GM21390 (cell line): ENCODE results near the gene TAPBP.
"Not testable (repeated sequence)": the region's sequence is repeated elsewhere in the genome, so short reads cannot be mapped to it uniquely, and the experiment has no call there.

Experiments used
- ATAC-seq: cut with Tn5 transposase; IDR thresholded peaks from one replicate; pipeline ENCODE4 v1.9.1; 2021; ENCODE audit not compliant: unreplicated experiment

TAPBP gene

GRCh38 chr6:33277663-33278391, 36.1 kb downstream of the TAPBP start:
- no peak for ATAC-seq

GRCh38 chr6:33276864-33277662, 36.8 kb downstream of the TAPBP start, which contains the start of gene B3GALT4:
TSS of gene B3GALT4 (plus strand) at chr6:33277123. CDS start at chr6:33277420, 297 bp downstream.
- peak; percentile 56 for ATAC-seq

GRCh38 chr6:33276581-33276863, 37.4 kb downstream of the TAPBP start:
- ATAC-seq = no peak

GRCh38 chr6:33275795-33276580, 37.9 kb downstream of the TAPBP start:
- not testable (repeated sequence) for ATAC-seq

- ATAC-seq = no peak
These were observed 39.7 kb downstream of the TAPBP start for GRCh38 chr6:33273924-33274902.

DNA sequence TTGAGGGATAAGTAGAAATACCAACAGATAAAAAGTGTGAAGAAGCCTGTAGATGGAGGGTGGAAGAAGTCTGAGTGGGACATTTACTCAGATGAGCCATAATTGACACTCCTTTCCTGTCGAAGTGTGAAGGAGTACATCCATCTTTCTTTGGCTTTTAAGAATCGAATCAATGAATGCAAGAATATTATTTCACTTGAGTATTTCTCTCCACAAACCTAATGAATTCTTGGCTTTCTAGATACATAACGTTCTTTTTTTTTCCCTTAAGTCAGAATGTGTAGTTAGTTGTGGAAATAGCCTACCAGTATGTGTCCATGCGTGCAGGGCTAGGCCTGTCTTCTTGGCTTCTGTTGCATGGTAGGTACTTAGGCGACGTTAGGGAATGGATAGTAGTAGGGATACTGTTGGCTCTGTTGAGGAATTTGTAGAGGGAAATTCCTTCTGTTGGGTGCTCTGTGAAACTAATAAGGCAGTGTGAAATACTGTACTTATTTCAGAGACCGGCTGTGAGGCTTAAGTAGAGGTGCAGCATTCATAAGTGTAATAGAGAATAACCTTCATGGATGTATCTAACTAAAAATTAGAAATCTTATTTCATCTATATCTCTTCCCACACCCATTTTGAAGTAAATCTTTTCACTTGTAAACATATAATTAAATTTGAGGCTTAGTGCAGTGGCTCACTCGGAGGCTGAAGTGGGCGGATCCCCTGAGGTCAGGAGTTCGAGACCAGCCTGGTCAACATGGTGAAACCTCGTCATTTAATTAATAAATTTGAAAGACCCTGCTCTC, 40.6 kb downstream of the TAPBP start:
- no peak for ATAC-seq

GRCh38 chr6:33272275-33273128, 41.4 kb downstream of the TAPBP start:
- ATAC-seq = no peak

DNA sequence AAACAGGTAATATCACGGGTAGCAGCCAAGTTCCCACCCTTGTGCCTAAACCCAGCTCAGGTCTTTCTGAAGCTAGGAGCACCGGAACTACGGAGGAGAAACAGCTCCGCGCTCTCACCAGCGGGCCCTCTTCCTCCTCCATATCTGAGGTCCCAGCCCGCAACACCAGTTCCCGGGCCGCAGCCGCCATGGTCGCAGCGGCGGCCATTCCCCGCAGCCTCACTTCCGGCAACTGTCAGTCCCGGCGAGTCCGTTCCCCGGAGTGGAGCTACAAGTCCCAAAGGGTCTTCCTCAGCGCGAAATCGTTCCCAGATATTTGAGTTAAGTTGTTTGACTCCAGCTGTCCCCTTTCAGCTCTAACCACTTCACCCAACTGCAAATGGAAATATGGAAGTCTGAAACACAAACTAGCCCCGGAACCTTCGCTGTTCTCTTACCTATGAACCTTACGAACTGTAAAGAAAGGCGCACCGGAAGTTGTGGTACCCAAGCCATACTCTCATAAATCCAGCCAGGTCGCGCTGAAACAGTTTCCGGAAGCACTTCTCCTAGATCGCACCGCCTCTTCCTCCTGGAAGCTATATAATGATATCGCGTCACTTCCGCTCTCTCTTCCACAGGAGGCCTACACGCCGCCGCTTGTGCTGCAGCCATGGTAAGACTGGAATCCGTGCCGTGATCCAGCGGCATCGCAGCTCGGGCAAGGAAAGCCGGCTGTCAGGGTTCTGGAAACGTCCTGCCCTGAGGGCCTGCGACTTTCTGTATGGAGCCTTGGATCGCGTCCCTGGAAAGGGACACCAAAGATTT, 42.2 kb downstream of the TAPBP start, which contains the start of the genes RPS18 and VPS52:
RPS18 (plus strand) TSS at position 608 of the 807 bp plus-strand sequence; CDS start at position 653, 45 bp downstream.
VPS52 (minus strand) TSS at position 409 of the 807 bp plus-strand sequence; CDS start at position 208, 201 bp downstream.
- ATAC-seq = peak; percentile 67

DNA sequence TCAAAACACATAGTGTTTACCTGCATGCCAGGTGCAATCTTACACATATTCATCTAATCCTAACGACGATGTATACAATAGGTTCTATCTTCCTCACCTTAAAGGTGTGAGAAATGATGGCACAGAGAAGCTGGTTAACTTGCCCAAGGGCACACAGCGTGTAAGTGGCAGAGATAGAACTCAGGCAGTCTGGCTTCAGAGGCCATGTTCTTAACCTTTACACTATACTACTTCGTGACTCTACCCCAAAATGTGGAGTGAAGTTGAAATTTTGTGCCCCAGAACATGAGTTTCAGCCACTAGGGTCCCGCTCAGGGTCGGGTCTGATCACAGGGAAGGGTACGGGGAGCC, 42.8 kb downstream of the TAPBP start:
- no peak for ATAC-seq

DNA sequence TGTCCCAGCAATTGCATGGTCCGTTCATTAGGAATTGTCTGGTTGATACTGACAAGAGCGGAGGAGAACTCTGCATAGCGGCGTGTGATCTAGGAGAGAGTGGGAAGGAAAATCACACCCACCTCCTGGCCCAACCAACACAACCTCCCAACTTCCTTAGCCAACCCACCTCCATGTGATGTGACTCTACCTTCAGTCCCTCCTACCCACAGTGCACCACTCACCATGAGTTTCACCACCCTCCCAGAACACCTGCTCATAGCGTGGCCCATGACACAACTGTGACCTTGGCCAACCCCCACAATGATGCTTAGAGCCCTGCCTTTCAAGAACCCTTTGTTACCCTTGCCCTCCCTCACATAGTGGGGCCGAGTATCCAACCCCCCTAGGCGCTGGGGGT, 49.9 kb downstream of the TAPBP start:
- ATAC-seq = no peak

DNA sequence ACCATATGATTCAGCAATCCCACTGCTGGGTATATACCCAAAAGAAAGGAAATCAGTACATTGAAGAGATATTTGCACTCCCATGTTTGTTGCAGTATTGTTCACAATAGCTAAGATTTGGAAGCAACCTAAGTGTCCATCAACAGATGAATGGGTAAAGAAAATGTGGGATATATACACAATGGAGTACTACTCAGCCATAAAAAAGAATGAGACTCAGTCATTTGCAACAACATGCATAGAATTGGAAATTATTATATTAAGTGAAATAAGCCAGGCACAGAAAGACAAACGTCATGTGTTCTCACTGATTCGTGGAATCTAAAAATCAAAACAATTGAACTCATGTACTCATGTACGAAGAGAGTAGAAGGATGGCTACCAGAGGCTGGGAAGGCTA, 51.4 kb downstream of the TAPBP start:
- ATAC-seq = not testable (repeated sequence)

DNA sequence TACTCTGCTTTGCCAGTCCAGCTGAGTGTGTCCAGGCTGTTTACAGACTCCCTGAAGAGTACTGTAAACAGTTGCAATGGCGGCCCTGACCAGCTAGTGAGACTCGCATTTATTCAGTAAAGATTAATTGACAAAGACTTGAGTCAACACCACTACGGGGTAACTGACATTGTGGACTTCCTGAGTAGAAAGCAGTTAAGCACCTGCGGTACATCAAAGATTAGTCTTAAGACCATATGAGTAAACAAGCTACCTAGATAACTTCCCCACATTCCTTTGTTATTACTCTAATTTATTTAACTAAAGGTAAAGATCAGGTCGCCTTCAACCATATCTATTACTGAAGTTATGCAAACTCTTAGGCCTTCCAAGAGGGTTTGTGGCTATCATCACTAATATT, 54.8 kb downstream of the TAPBP start:
- ATAC-seq = no peak

DNA sequence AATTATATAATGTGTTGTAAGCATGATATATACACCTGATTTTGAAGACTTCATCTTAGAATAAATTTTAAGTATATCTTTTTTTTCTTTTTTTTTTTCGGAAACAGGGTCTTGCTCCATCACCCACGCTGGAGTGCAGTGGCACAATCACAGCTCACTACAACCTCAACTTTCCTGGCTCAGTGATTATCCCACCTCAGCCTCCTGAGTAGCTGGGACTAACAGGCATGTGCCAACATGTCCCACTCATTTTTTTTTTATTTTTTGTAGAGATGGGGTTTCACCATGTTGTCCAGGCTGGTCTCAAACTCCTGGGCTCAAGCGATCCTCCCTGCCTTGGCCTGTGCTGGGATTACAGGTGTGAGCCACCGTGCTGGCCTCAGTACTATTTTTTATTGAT, 59.3 kb downstream of the TAPBP start:
- ATAC-seq = no peak

DNA sequence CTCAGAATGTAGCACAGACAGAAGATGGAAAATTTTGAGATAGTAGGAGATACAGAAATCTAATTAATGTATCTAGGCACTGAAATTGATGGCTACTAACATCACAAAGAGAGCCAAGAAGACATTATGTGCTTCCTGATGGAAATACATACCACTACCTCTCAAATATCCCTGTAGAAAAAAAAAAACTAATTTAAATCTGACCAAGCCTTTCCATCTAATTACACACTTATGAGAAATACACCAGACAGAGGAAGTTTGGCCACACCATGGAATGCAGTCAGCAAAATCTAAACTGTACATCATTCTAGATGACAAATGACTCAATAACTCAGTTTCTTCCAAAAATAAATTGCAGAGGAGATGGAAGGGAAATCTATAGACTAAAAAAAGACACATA, 61.1 kb downstream of the TAPBP start:
- no peak for ATAC-seq

- ATAC-seq = no peak
These were observed 62.4 kb downstream of the TAPBP start for GRCh38 chr6:33251395-33252012.

- ATAC-seq = no peak
These were observed 63.1 kb downstream of the TAPBP start for GRCh38 chr6:33250731-33251130.
